Glutamatergic neuron (in vitro differentiated cells): ENCODE measurements around the gene FBLN5. TPM values are rescaled to one million over a fixed set of nuclear protein-coding genes. Genes with fewer than 3 reads are reported as not detected.
"Not testable (repeated sequence)": the region's sequence is repeated elsewhere in the genome, so short reads cannot be mapped to it uniquely, and the experiment has no call there.

Source experiments
- DNase-seq: peaks from one replicate; pipeline ENCODE4 v3.0.0; 2022
- H3K27ac Mint-ChIP-seq: one replicate; pipeline ENCODE4 v1.8.0; 2020; ENCODE audit warnings: mild to moderate bottlenecking, mixed read lengths, inconsistent platforms; ENCODE audit not compliant: unreplicated experiment
- H3K27me3 Mint-ChIP-seq: one replicate; pipeline ENCODE4 v1.8.0; 2020; ENCODE audit warnings: mild to moderate bottlenecking, moderate library complexity, mixed read lengths, inconsistent platforms; ENCODE audit not compliant: unreplicated experiment
- H3K36me3 Mint-ChIP-seq: one replicate; pipeline ENCODE4 v1.8.0; 2020; ENCODE audit warnings: mild to moderate bottlenecking, mixed read lengths, inconsistent platforms; ENCODE audit not compliant: unreplicated experiment
- H3K4me1 Mint-ChIP-seq: one replicate; pipeline ENCODE4 v1.8.0; 2020; ENCODE audit warnings: mild to moderate bottlenecking, low read depth, mixed read lengths, inconsistent platforms; ENCODE audit not compliant: unreplicated experiment
- H3K4me3 Mint-ChIP-seq: one replicate; pipeline ENCODE4 v1.8.0; 2020; ENCODE audit warnings: mild to moderate bottlenecking, mixed read lengths, inconsistent platforms; ENCODE audit not compliant: unreplicated experiment
- H3K9me3 Mint-ChIP-seq: one replicate; pipeline ENCODE4 v1.8.0; 2020; ENCODE audit warnings: mild to moderate bottlenecking, moderate library complexity, mixed read lengths, inconsistent platforms; ENCODE audit not compliant: unreplicated experiment
- CTCF ChIP-seq: fragments of 200-600 bp; sonication (generic); IDR thresholded peaks from one replicate; pipeline ENCODE4 v1.5.0; 2021; ENCODE audit not compliant: partially characterized antibody, unreplicated experiment
- total RNA-seq: library from RNA; stranded (reverse); fragmentation: NEBNext Ultra II Directional; extraction: Animal tissue kit (Norgen Biotek cat#: 25700); gene quantifications from one replicate; pipeline ENCODE4 v1.2.1, GENCODE V29; 2021; ENCODE audit not compliant: unreplicated experiment

The FBLN5 gene
- total RNA-seq, 1 donor from 2014 or later = not detected

GRCh38 chr14:91898372-91898771, 49.1 kb downstream of the FBLN5 start:
- Mint-ChIP-seq H3K4me3 (no peak overlapping the region), H3K27me3 (no peaks in the 10 kb centered on the region), H3K4me1 (no peaks in the 10 kb centered on the region), H3K27ac (no peak overlapping the region), H3K36me3 (no peaks in the 10 kb centered on the region), H3K9me3 (no peaks in the 10 kb centered on the region)
- no peak for TF ChIP-seq CTCF
- DNase-seq = no peak

GRCh38 chr14:91897716-91898115, 49.8 kb downstream of the FBLN5 start:
- not testable (repeated sequence) for H3K4me1 Mint-ChIP-seq, DNase-seq, H3K4me3 Mint-ChIP-seq, H3K27ac Mint-ChIP-seq, H3K27me3 Mint-ChIP-seq, H3K36me3 Mint-ChIP-seq, H3K9me3 Mint-ChIP-seq

GRCh38 chr14:91897106-91897701, 50.3 kb downstream of the FBLN5 start:
- Mint-ChIP-seq H3K36me3 (no peaks in the 10 kb centered on the region), H3K4me3 (no peak overlapping the region), H3K4me1 (no peaks in the 10 kb centered on the region), H3K27ac (no peak overlapping the region), H3K9me3 (no peaks in the 10 kb centered on the region), H3K27me3 (no peaks in the 10 kb centered on the region)
- TF ChIP-seq CTCF = no peak
- DNase-seq = no peak

GRCh38 chr14:91896419-91896818, 51.1 kb downstream of the FBLN5 start:
- Mint-ChIP-seq H3K4me3 (no peak overlapping the region), H3K27ac (no peak overlapping the region), H3K27me3 (no peaks in the 10 kb centered on the region), H3K9me3 (no peaks in the 10 kb centered on the region), H3K36me3 (no peaks in the 10 kb centered on the region), H3K4me1 (no peaks in the 10 kb centered on the region)
- TF ChIP-seq CTCF = no peak
- DNase-seq = no peak

- no peaks in the 10 kb centered on the region for H3K4me1 Mint-ChIP-seq
Measured at GRCh38 chr14:91893669-91894068, 53.8 kb downstream of the FBLN5 start.

More at GRCh38 chr14:91893669-91894068, 53.8 kb downstream of the FBLN5 start:
- DNase-seq = no peak
- H3K36me3 Mint-ChIP-seq = no peaks in the 10 kb centered on the region
- H3K9me3 Mint-ChIP-seq = no peaks in the 10 kb centered on the region
- TF ChIP-seq CTCF = no peak
- H3K4me3 Mint-ChIP-seq = no peak overlapping the region
- H3K27ac Mint-ChIP-seq = no peak overlapping the region
- no peaks in the 10 kb centered on the region for H3K27me3 Mint-ChIP-seq
